Posterior vena cava (tissue), 2 donors: ENCODE results near the gene SLC51B. TPM values are rescaled to one million over a fixed set of nuclear protein-coding genes. Genes with fewer than 3 reads are reported as not detected.
"Not testable (repeated sequence)": the region's sequence is repeated elsewhere in the genome, so short reads cannot be mapped to it uniquely, and the experiment has no call there.

Experiments
- DNase-seq: peaks from one replicate; pipeline ENCODE4 v3.0.0-alpha.2; 2020; ENCODE audit warnings: low spot score
- intact Hi-C, 2 donors: fragments of 100-400 bp; cut with DNase I; formaldehyde crosslinking; loops; one replicate each; pipeline versions ENCODE4 v1.14.1 to v1.14.2; 2022 to 2023
- total RNA-seq, 2 donors: library from RNA; stranded (reverse); fragmentation: NEBNext Ultra II Directional; extraction: Animal tissue kit (Norgen Biotek cat#: 25700); gene quantifications; one replicate each; pipeline ENCODE4 v1.2.1, GENCODE V29; 2021
- donor health status: DM: yes; HTN: yes; CAD: no.
- donor health status: DM: yes; HTN: yes; CAD: no.

SLC51B gene
- total RNA-seq, 2 donors from 2014 or later = not detected

GRCh38 chr15:65091946-65092770, 47.0 kb downstream of the SLC51B start:
- intact Hi-C loops = no loop called here
- DNase-seq = peak; percentile 43

- intact Hi-C loops = no loop called here
- DNase-seq = peak; percentile 70
Observed at GRCh38 chr15:65092911-65093792, 48.0 kb downstream of the SLC51B start.

- intact Hi-C loops, DNase-seq: not testable (repeated sequence)
Observed at GRCh38 chr15:65093793-65094170, 48.6 kb downstream of the SLC51B start.

- DNase-seq = no peak
- intact Hi-C loops = no loop called here
Observed at GRCh38 chr15:65094294-65094995, 49.3 kb downstream of the SLC51B start.

GRCh38 chr15:65095011-65095746, 50.0 kb downstream of the SLC51B start:
- intact Hi-C loops = no loop called here
- no peak for DNase-seq

- intact Hi-C loops = no loop called here
- no peak for DNase-seq
Observed at GRCh38 chr15:65095747-65096104, 50.5 kb downstream of the SLC51B start.

- intact Hi-C loops = no loop called here
- no peak for DNase-seq
Observed at GRCh38 chr15:65096481-65097385, 51.5 kb downstream of the SLC51B start.

- intact Hi-C loops = no loop called here
- no peak for DNase-seq
Observed at GRCh38 chr15:65097651-65098263, 52.6 kb downstream of the SLC51B start.

- intact Hi-C loops = no loop called here
- DNase-seq = no peak
Observed at GRCh38 chr15:65099336-65099735, 54.1 kb downstream of the SLC51B start.

- intact Hi-C loops = loop anchor here in 1 of 2 donors (5.0 kb wide), 1 partner anchor 68 kb away; no protein-coding TSS in a partner anchor
- not testable (repeated sequence) for DNase-seq
Observed at GRCh38 chr15:65099801-65100200, 54.6 kb downstream of the SLC51B start.

GRCh38 chr15:65100442-65100841, 55.3 kb downstream of the SLC51B start:
- no peak for DNase-seq
- intact Hi-C loops = loop anchor here in 1 of 2 donors (5.0 kb wide), 1 partner anchor 68 kb away; no protein-coding TSS in a partner anchor

- intact Hi-C loops = loop anchor here in 1 of 2 donors (5.0 kb wide), 1 partner anchor 69 kb away; no protein-coding TSS in a partner anchor
- peak; percentile 89 for DNase-seq
Observed at GRCh38 chr15:65101411-65101890, 56.3 kb downstream of the SLC51B start.

- DNase-seq = no peak
- intact Hi-C loops = loop anchor here (2.0 to 5.0 kb wide), 2 partner anchors 70 to 75 kb away; no protein-coding TSS in a partner anchor
Observed at GRCh38 chr15:65101891-65102708, 56.9 kb downstream of the SLC51B start.

- intact Hi-C loops = loop anchor here (2.0 to 5.0 kb wide), 2 partner anchors 71 to 76 kb away; no protein-coding TSS in a partner anchor
Observed at GRCh38 chr15:65102912-65103311, 57.7 kb downstream of the SLC51B start.

More at GRCh38 chr15:65102912-65103311, 57.7 kb downstream of the SLC51B start:
- no peak for DNase-seq
